ENCODE results near the gene REPIN1. TPM values are rescaled to one million over a fixed set of nuclear protein-coding genes. Genes with fewer than 3 reads are reported as not detected.
A peak's percentile ranks its signal among the peaks of the same experiment; 100 is the strongest.
"Not testable (repeated sequence)": the region's sequence is repeated elsewhere in the genome, so short reads cannot be mapped to it uniquely, and the experiment has no call there.

REPIN1 gene
- polyA plus RNA-seq, 1 donor, result 80.7 TPM

GRCh38 chr7:150374026-150374425, 5.4 kb downstream of the REPIN1 start:
- DNase-seq, result no peak

GRCh38 chr7:150374472-150374871, 5.8 kb downstream of the REPIN1 start:
- no peak for DNase-seq

- DNase-seq, result no peak
Measured at GRCh38 chr7:150375662-150376521, 7.3 kb downstream of the REPIN1 start.

- DNase-seq, result no peak
Measured at GRCh38 chr7:150376560-150376959, 7.9 kb downstream of the REPIN1 start.

DNA sequence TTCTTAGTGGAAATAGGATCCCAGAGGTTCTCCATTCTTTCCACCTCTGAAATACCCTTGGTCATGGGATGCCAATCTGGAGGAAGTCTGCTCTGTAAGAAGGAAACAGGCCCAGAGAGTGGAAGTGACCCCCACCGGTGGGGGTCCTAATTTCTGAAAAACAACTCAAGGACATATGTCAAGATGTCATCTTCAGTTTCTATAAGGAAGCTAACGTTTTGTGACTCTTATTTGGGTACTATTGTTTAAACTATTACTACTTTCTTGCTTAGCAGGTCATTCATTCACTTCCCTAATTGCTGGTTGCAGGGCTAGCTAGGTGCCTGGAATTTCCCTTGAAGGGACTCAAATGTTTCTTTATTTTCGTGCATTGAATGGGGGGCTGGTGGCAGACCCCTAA, 8.6 kb downstream of the REPIN1 start:
- no peak for DNase-seq

GRCh38 chr7:150377635-150378034, 9.0 kb downstream of the REPIN1 start:
- DNase-seq, result no peak

GRCh38 chr7:150378115-150378852, 9.7 kb downstream of the REPIN1 start:
- DNase-seq, result peak; percentile 69

GRCh38 chr7:150378853-150379440, 10.3 kb downstream of the REPIN1 start, which contains the start of gene ZNF775:
ZNF775 (plus strand) TSS chr7:150379330; CDS start chr7:150388471, 9,141 bp downstream.
- DNase-seq, result peak; percentile 93

DNA sequence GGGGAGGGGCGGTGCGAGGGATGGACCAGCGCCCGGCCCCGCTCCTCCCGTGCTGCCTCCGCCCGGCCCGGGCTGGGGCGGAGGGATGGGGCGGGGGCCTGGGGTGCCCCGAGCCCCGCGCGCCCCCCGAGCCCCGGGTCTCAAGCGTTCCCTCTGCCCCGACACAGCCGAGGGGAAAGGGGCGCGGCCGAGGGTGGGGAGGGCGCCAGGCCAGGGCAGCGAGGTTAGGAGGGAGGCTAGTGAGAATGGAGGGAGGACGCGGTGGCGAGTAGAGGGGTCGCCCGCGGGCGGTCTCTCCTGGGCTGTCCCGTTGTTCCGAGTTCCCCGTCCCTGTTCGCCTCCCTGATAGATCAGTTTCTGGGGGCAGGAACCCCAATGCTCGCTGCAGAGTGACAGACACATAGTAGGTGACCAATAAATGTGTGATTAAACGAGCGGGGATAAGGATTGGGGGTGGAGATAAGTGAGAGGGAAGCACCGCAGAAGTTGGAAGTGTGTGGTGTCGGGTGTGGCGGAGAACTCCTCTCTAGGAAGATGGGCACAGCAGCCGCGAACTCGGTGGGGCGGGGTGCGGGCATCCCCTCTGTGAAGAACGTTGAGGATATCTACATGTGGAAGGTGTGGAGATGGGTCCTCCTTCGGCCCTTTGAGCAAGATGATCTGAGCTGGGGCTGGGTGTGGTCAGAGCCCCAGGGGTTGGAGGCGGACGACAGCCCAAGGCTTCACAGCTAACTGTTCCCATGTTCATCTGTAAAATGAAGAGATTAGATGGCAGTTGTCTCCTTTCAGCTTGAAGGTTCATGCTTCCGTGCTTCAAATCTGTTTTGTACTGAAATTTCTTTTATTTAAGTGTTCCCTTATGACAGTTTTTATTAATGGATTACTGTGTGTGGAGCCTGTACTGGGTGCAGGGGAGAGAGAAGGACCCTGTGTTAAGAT, 11.1 kb downstream of the REPIN1 start:
- no peak for DNase-seq

GRCh38 chr7:150380463-150380862, 11.8 kb downstream of the REPIN1 start:
- DNase-seq, result no peak

GRCh38 chr7:150381096-150381495, 12.5 kb downstream of the REPIN1 start:
- no peak for DNase-seq

DNA sequence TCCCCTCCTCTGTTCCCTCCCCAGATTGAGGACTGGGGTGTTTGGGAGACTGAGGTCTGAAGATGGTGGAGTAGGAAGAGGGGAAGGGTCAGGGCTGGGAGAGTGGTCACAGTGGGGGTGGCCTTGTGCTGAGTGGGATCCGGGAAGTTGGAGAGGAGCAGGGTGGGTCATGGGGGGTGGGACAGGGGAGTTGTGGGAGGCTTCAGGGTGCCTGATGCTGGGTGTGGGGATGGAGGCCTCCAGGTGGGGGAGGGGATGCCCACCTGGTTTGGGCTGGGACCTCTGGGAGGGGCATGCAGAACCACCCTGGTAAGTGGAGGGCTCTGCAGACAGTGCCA, 13.1 kb downstream of the REPIN1 start:
- no peak for DNase-seq

GRCh38 chr7:150382123-150382843, 13.7 kb downstream of the REPIN1 start:
- DNase-seq, result no peak

DNA sequence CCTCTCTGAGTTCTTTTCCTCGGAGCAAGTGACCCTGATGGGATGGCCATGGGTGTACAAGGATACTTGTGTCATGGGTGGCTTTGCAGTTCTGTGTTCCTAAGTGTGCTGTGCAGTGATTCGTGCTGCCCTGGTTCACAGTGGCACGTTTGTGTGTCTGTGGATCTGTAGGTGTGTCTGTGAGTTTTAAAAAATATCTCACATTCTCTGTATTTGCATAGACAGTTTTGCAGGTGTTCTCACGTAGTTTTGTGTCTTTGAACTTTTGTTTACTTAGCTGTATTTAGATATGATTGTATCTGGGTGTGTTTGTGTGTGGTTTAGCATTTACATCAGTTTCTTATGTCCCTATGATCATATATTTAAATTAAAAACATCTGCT, 14.2 kb downstream of the REPIN1 start:
- DNase-seq, result no peak

DNA sequence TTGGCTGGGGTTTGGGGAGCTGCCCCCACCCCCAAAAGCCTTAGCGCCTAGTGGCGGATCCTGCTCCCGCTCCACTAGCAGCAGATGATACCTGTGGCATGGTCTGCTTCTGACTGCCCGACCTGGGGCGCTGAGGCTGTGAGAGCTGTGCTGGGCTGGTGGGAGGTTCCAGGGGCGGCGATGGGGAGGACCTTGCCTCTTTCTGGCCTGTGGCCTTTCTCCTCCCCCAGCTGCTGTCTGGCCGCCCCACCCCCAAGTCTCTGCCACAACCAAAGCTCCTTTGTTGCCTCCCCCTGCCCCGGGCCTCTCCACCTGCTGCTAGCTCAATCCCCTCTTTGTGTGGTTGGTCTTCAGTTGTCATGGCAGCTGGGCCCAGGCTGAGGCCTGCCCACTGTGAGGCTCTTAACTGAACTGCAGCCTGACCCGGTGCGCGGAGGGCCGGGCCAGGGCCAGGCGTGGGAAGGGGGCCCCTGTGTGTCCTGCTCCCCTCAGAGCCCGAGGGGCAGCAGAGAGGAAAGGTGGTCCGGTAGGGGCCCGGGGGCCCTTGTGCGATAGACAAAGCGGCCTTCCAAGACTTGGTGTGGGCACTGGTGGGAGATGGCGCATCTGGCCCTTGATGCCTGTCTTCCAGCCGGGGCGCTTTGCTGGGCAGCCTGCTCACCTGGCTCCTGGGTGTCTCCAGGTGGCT, 15.2 kb downstream of the REPIN1 start:
- DNase-seq, result no peak

DNA sequence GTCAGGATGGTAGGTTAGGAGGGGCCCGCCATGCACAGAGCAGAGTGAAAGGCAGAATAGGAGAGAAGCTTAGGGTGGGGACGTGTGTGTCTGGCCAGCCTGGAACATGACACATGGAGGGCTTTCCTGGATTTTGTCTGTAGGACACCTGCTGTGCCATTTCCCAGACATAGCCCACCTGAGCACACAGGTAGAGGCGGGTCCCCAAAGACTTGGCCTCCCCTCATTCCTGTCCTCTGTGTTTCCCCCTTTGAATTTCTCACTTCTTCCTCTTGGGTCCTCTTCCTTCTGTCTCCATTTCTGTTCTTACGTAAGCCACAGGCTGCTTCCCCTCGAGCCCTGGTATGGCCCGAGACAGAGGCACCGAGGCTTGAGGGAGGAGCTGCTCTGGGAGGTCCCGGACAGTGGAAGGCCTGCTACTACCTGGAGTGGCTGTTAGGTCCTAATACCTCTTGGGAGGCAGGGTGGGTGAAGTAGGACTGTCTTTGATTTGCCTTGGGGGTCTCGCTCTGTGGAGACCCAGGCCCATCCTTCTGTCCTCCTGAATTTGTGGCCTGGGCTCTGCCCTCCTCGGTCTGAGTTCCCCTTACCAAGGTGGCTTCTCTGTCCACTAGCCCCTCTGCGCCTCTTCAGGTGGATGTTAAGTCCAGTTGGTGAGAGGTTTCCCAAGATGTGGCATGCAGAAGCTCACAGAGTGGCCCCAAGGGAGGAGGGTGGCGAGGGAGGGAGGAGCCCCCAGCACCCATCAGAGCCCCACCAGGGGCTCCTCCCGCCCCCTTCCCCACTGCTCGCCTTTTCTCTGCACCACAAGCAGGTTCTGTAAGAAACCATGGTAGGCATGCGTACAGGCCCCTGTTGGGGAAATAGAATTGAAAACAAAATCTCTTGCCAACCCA, 16.0 kb downstream of the REPIN1 start:
- DNase-seq, result no peak

- no peak for DNase-seq
Measured at GRCh38 chr7:150385302-150385723, 16.7 kb downstream of the REPIN1 start.

DNA sequence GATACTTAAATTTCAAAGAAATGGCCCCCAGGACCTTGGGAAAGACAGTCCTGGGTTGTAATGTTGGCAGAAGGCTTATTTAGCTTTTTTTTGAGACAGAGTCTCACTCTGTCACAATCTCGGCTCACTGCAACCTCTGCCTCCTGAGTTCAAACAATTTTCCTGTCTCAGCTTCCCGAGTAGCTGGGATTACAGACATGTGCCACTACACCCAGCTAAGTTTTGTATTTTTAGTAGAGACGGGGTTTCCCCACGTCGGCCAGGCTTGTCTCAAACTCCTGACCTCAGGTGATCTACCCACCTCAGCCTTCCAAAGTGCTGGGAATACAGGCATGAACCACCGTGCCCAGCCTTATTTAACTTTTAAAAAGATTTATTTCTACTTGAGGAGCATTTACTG, 17.3 kb downstream of the REPIN1 start:
- not testable (repeated sequence) for DNase-seq

DNA sequence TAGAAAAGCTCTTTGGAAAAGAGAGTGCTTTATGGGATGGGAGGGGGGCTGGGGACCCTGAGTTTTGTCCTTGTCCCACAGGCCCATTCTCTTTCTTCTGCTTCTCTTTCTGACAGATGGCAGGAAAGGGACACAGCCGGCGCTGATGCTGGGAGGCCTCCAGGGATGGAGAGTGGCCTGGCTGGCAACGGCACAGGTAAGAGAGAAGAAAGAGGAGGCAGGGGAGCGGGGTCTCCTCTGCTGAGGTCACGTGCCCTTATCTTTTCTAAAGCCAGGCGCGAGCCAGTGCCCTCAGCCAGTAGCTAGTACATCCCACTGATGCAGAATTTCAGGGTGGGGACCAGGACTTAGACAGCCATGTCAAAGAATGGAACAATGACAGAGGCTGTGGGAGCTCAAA, 19.7 kb downstream of the REPIN1 start:
- DNase-seq, result no peak
